ENCODE results near the gene PRPF19. TPM values are rescaled to one million over a fixed set of nuclear protein-coding genes. Genes with fewer than 3 reads are reported as not detected.

PRPF19 gene
- total RNA-seq, 4 donors from 2014 or later = 50.2 to 73.6 (median 60.5) TPM

DNA sequence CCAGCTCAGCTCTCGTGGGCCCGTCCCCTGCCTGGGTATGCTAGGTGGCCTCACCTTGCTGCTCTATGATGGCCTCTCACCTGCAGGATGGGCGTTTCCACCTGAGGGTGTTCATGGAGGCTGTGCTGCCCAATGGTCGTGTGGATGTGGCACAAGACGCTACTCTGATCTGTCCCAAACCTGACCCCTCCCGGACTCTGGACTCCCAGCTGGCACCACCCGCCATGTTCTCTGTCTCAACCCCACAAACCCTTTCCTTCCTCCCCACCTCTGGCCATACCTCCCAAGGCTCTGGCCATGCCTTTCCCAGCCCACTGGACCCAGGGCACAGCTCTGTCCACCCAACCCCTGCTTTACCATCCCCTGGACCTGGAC lies 36.9 kb downstream of the PRPF19 start:
- WGBS, 2 donors (ENCODE audit: low coverage in 1 of 2) = 87% methylated on average over 4 of the region's 7 CpGs; no CpG with 5 or more reads in 1 of the 2 donors

DNA sequence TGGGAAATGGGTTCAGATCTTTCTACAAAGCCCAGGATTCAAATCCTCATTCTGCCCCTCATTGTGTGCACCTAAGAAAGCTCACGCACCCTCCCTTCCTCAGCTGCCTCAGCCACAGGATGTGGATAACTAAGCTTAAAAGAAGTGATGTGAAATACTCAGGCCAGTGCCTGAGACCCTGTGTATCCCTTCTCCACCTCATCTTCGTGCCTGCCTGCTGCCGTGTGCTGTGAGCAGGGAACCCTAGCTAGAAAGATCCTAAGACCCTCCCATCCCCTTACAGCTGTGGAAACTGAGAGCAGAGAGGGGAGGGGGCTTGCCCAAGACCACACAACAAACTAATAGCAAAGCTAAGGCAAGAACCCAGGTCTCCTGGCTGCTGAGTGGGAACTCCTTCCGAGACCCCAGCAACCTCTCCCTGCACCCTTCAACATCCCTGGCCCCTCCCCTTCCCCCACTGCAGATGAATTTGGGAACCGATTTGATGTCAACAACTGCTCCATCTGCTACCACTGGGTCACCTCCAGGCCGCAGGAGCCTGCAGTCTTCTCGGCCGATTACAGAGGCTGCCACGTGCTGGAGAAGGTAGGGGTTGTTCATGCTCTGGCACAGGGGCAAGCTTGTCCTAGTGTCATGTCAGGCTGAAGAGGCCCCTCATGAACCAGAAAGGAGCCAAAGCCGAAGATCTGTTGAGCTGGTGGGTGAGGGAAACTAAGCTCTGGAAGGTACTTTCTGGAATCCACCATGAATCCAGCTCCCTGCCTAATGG lies 37.5 kb downstream of the PRPF19 start:
- 71 to 80% methylated on average over 2 to 6 of the region's 10 CpGs for WGBS, 2 donors (ENCODE audit: low coverage in 1 of 2)
- H3K27me3 ChIP-seq = no peaks in the 10 kb centered on the region
- no peak for ATAC-seq
- TF ChIP-seq POLR2AphosphoS5 (IDR thresholded peaks at IDR 0.05) (no peak), EP300 (IDR thresholded peaks at IDR 0.05) (no peak), POLR2A (IDR thresholded peaks at IDR 0.05) (no peak)
- TF ChIP-seq, protein P1, sequence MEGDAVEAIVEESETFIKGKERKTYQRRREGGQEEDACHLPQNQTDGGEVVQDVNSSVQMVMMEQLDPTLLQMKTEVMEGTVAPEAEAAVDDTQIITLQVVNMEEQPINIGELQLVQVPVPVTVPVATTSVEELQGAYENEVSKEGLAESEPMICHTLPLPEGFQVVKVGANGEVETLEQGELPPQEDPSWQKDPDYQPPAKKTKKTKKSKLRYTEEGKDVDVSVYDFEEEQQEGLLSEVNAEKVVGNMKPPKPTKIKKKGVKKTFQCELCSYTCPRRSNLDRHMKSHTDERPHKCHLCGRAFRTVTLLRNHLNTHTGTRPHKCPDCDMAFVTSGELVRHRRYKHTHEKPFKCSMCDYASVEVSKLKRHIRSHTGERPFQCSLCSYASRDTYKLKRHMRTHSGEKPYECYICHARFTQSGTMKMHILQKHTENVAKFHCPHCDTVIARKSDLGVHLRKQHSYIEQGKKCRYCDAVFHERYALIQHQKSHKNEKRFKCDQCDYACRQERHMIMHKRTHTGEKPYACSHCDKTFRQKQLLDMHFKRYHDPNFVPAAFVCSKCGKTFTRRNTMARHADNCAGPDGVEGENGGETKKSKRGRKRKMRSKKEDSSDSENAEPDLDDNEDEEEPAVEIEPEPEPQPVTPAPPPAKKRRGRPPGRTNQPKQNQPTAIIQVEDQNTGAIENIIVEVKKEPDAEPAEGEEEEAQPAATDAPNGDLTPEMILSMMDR (IDR thresholded peaks at IDR 0.05) = no peak
- H3K36me3 ChIP-seq = no peaks in the 10 kb centered on the region
- H3K4me3 ChIP-seq = no peak overlapping the region
- H3K27ac ChIP-seq = no peak overlapping the region
- H3K9me3 ChIP-seq = no peaks in the 10 kb centered on the region
- peaks cover 0 to 44% (median 6%) of the 10 kb centered on the region in 3 donors for H3K4me1 ChIP-seq

More for the DNA sequence above, 36.9 kb downstream of the PRPF19 start:
- Histone ChIP-seq H3K27ac (no peak overlapping the region), H3K9me3 (no peaks in the 10 kb centered on the region), H3K36me3 (no peaks in the 10 kb centered on the region), H3K4me1 (peaks cover 0 to 47% (median 6%) of the 10 kb centered on the region in 3 donors), H3K27me3 (no peaks in the 10 kb centered on the region), H3K4me3 (no peak overlapping the region)
- TF ChIP-seq, protein P1 (IDR thresholded peaks at IDR 0.05) = no peak
- TF ChIP-seq EP300 (IDR thresholded peaks at IDR 0.05) = no peak
- no peak for TF ChIP-seq POLR2A (IDR thresholded peaks at IDR 0.05)
- no peak for TF ChIP-seq POLR2AphosphoS5 (IDR thresholded peaks at IDR 0.05)
- ATAC-seq = no peak

DNA sequence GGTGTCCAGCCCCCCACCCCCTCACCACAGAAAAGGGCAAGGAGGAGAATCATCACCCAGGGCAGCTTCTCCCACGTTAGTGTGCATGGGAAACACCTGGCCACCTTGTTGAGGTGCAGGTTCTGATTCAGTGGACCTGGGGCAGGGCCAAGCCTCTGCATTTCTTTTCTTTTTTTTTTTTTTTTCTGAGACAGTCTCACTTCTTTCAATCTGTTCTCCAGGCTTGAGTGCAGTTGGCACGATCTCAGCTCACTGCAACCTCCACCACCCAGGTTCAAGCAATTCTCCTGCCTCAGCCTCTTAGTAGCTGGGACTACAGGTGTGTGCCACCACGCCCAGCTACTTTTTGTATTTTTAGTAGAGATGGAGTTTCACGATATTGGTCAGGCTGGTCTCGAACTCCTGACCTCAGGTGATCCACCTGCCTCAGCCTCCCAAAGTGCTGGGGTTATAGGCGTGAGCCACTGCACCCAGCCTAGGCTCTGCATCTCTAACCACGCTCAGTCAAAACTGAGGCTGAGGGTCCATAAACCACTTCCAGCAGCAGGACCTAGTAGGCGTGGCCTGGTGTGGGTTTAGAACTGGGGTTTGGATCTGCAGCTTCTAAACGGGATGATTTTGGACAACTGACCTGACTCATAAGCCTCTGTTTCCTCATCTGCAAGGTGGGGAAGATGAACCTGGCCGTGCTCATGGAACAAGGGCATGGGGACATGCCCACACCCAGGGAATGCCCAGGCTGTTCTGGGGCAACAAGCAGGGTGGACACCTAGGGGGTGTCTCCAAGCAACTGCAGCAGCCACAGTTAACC lies 38.3 kb downstream of the PRPF19 start:
- H3K4me1 ChIP-seq = peaks cover 0 to 36% (median 6%) of the 10 kb centered on the region in 3 donors
- no peaks in the 10 kb centered on the region for H3K9me3 ChIP-seq
- WGBS, 2 donors (ENCODE audit: low coverage in 1 of 2) = 72 to 92% methylated on average over 2 to 5 of the region's 10 CpGs
- no peak for ATAC-seq
- no peaks in the 10 kb centered on the region for H3K36me3 ChIP-seq
- H3K4me3 ChIP-seq = no peak overlapping the region
- H3K27ac ChIP-seq = no peak overlapping the region
- no peak for TF ChIP-seq POLR2AphosphoS5 (IDR thresholded peaks at IDR 0.05)
- TF ChIP-seq EP300 (IDR thresholded peaks at IDR 0.05) = no peak
- no peak for TF ChIP-seq POLR2A (IDR thresholded peaks at IDR 0.05)
- H3K27me3 ChIP-seq = no peaks in the 10 kb centered on the region

DNA sequence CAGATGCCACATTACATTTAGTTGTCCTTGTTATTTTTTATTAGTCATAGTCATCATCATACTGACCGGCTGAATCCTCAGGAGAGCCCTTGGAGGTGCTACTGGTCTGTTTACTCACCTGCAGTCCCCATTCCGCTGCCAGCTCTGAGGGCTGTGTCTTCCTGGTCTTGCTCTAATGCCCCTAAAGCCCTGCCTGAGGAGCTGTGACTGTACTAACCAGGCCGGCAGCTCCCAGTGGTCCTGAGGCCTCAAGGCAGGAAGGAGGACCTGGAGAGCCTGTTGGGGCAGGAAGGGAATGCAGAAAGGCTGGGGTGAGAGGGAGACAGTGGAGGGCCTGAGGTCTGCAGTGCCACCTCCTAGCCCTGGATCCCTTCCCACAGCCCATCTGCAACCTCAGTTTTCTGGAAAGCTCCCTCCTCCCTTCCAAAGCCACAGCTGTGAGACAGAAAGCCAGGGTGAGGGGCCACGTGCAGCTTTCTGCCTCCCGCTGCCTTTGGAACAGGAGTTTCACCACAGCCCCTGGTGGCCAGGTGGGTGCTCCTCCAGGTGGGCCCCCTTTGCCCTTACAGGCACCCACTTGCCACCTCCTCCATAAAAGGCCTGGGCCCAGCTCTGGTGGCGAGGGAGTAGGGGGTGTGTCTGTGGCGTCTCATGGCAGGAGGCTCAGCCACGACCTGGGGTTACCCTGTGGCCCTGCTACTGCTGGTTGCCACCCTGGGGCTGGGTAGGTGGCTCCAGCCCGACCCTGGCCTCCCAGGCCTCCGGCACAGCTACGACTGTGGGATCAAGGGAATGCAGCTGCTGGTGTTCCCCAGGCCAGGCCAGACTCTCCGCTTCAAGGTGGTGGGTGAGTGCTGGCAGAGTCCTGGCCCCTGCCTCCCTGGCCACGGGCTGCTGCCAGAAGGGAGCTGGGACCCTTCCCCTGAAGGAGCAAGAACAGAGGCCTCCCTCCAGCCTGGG lies 39.2 kb downstream of the PRPF19 start, which contains the start of gene ZP1:
Gene ZP1, plus strand, starts transcription at position 632 of the 960 bp plus-strand sequence. Its CDS starts 20 bp downstream, at position 652.
- no peak within 1 kb of the TSS for H3K27ac ChIP-seq
- TF ChIP-seq EP300 (IDR thresholded peaks at IDR 0.05) (no peak), POLR2A (IDR thresholded peaks at IDR 0.05) (no peak), POLR2AphosphoS5 (IDR thresholded peaks at IDR 0.05) (no peak)
- TF ChIP-seq, protein P1 (IDR thresholded peaks at IDR 0.05) = no peak
- no peak within 1 kb of the TSS for H3K4me3 ChIP-seq
- 71 to 74% methylated on average over 2 to 4 of the region's 13 CpGs for WGBS, 2 donors (ENCODE audit: low coverage in 1 of 2)
- no peaks in the 10 kb centered on the region for H3K27me3 ChIP-seq
- no peaks in the 10 kb centered on the region for H3K36me3 ChIP-seq
- no peak for ATAC-seq
- peaks cover 0 to 27% (median under 1%) of the 10 kb centered on the region in 3 donors for H3K4me1 ChIP-seq
- H3K9me3 ChIP-seq = no peaks in the 10 kb centered on the region

Data from gastroesophageal sphincter (tissue), 4 donors.